A549 (cell line): Measurements from ENCODE around the gene DVL2.

Experiments
- JUN ChIP-seq, 2 experiments: fragments of >200 bp; sonication (Bioruptor Twin); formaldehyde crosslinking; IDR thresholded peaks; 2 replicates in 1 of 2; 3 replicates in 1 of 2; pipeline ENCODE4 v1.6.1; 2016 to 2017
- POLR2AphosphoS2 ChIP-seq: conservative IDR thresholded peaks from 2 replicates; pipeline ENCODE4 v1.6.1; 2012; ENCODE audit warnings: low read length, improper control_type of control experiment, inconsistent platforms
- TF ChIP-seq, protein P1 (sequence below): fragments of >200 bp; sonication (Bioruptor Twin); formaldehyde crosslinking; IDR thresholded peaks from 3 replicates; pipeline ENCODE4 v1.5.1; 2016

DNA sequence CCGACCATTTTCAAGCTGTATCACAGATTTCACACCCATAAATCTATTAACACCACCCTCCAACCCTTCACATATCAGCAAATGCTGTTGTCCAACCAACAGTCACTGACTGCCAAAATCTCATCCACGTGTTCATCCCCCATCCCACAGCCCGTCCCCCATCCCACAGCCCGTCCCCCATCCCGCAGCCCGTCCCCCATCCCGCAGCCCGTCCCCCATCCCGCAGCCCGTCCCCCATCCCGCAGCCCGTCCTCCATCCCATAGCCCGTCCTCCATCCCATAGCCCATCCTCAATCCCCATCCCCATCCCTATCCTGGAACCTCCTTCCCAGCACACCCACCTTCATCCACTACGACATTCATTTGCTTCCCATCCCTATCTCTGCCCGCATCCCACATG is 28.8 kb downstream of the DVL2 start:
- TF ChIP-seq POLR2AphosphoS2 (no peak), JUN (IDR thresholded peaks at IDR 0.05) (no peak)
- TF ChIP-seq, protein P1, sequence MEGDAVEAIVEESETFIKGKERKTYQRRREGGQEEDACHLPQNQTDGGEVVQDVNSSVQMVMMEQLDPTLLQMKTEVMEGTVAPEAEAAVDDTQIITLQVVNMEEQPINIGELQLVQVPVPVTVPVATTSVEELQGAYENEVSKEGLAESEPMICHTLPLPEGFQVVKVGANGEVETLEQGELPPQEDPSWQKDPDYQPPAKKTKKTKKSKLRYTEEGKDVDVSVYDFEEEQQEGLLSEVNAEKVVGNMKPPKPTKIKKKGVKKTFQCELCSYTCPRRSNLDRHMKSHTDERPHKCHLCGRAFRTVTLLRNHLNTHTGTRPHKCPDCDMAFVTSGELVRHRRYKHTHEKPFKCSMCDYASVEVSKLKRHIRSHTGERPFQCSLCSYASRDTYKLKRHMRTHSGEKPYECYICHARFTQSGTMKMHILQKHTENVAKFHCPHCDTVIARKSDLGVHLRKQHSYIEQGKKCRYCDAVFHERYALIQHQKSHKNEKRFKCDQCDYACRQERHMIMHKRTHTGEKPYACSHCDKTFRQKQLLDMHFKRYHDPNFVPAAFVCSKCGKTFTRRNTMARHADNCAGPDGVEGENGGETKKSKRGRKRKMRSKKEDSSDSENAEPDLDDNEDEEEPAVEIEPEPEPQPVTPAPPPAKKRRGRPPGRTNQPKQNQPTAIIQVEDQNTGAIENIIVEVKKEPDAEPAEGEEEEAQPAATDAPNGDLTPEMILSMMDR, result no peak
